Fibroblast of peridontal ligament (primary cell): ENCODE data around the gene RHOXF2.
"Not testable (repeated sequence)": the region's sequence is repeated elsewhere in the genome, so short reads cannot be mapped to it uniquely, and the experiment has no call there.

Experiments used
- DNase-seq: peaks from one replicate; pipeline ENCODE4 v3.0.0-alpha.2; 2010; ENCODE audit errors: extremely low read depth

The RHOXF2 gene, protein sequence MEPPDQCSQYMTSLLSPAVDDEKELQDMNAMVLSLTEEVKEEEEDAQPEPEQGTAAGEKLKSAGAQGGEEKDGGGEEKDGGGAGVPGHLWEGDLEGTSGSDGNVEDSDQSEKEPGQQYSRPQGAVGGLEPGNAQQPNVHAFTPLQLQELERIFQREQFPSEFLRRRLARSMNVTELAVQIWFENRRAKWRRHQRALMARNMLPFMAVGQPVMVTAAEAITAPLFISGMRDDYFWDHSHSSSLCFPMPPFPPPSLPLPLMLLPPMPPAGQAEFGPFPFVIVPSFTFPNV

DNA sequence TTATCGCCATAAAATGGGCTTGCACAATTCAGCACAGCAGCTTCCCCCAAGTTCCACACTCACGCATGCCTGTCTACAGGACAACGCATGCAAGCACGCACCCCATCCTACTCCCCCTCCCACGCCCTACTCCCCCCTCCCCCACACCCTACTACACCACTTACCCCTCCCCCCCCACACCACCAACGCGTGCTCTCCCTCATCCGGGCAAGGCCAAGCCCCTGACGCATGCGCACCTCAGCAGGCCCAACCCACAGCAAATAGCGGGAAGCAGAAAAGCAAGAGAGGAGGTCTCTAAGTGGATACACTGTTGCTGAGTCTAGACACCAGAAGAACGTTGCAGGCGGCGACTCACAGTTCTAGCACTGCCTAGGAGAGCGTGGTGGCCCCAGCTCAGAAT is at the start of gene RHOXF2:
RHOXF2 (plus strand) TSS at position 301 of the 400 bp plus-strand sequence. CDS start 138 bp downstream, outside the sequence.
- DNase-seq: not testable (repeated sequence)

DNA sequence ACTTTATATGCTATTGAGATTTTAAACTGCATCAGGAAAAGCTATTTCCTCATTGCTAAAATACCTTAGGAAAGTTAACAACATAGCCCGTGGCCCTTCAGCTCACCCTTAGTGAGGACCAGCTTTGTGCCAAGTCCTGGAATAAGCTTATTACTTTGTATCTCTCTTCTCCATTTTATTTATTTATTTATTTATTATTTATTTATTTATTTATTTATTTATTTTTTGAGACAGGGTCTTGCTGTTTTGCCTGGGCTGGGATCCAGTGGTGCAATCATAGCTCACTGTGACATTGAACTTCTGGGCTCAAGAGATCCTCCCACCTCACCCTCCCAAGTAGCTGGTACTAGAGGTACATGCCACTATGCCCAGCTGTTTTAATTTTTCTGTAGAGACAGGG is 49.0 kb upstream of the RHOXF2 start:
- no peak for DNase-seq

DNA sequence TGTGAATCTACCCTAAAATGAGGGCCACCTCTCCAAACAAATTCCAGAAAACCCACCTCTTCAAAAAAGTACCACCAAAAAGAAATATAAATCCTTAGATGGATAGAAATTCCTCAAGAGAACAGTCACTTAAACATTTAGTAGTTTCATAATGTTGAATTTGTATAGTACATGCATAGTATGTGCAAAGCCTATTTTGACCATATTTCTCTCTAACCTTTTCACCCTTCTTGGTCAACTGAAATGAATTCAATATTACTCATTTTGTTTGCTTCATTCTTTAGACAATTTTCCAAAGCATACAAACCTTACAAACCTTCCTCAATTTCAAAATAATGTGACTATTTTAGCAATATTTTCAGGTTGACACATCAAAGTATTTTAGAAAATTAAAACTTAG is 46.8 kb upstream of the RHOXF2 start:
- DNase-seq: no peak

DNA sequence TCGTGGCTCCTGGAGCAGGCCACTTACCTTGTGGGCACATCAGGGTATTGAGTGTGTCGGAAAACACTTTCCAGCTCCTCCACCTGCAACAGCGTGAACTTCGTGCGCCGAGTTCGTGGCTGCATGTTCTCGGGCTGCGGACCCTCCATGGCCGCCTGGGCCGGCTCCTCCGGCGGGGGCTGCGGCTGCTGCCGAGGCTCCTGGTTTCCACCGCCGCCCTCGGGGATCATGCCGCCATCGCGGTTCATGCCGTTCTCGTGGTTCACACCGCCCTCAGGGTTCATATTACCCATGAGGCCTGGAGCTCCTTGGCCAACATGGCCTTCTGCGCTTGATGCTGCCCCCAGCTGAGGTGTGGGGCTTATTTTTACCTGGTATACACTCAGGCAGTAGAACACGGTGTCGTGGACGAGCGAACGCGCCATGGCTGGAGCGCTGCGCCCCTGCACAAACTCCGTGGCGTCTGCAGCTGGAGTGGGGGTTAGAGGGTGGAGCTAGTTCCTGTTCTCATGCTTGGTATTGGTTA is 42.9 kb upstream of the RHOXF2 start, which contains the start of gene RHOXF1:
RHOXF1 (minus strand) TSS at position 476 of the 526 bp plus-strand sequence; CDS start at position 425, 51 bp downstream.
- no peak for DNase-seq

DNA sequence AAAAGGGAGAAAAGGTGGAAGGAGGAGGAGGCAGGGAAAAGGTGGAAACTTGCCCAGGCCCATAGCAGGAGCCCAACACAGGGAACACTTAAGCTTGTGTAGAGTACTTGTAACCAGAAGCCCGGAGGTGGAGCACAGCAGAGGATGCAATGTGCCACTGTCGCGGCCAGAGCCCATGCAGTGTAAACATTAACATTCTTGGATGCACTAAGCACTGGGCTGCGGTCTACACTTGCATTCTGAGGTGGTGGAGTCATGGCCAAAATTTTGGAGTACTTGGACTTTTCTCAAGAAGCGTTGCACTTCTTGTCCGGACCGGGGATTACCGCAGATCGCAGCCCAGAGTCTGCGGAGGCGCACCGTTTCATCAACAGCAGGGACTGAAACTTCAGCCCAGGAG is 38.2 kb upstream of the RHOXF2 start:
- DNase-seq: no peak

DNA sequence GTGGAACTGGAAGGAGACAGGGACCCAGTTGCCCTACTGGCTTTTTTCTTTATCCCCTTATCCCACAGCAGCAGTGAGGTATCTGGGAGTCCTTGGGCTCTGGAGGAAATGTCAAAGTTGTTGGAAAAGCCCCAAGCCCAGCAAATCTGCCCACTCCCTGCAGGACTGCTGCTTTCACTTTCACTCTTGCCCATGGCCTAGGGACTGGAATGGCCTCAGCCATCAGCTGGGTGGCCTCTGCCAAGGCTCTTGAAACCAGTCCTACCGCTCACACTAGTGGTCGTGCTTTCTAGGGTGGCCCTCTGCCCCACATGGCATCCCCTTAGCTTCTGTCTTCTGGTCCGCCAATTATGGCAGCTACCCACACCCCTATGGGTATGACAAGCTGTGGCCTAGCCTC is 33.0 kb upstream of the RHOXF2 start:
- DNase-seq: peak; percentile 2

DNA sequence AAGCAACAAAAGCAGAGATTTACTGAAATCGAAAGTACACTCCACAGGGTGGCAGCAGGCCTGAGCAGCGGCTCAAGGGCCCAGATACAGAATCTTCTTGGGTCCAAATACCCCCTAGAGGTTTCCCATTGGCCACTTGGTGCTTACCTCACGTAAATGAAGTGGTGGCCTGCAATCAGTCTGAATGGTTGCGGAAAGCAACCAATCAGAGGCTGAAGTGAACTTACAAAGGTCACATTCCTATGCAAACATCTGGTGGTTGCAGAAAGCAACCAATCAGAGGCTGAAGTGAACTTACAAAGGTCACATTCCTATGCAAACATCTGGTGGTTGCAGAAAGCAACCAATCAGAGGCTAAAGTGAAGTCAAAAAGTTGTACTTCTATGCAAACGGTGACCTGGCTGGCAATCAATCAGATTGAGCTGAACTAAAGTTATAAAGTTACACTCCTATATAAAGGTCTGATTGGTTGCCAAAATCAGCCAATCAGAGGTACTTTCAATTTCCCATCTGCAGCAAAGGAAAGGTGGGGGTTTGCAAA is 30.0 kb upstream of the RHOXF2 start:
- DNase-seq: not testable (repeated sequence)

DNA sequence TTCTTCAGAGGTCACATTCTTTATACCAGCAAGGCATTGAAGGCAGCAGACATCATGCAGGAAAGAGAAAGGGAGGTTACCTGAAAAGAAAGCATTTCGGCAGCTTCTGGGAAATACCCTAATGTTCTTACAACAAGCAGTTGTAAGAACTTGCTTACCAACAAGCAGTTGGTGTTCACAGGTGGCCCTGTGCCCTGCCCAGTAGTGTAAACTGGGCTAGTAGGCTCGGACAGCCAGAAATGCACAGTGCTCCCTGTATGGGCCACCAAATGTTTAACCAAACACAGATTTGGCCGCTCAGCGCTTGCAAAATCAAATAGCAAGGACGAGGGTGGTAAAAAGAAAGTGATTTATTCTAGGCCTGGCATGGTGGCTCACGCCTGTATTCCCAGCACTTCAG is 22.3 kb upstream of the RHOXF2 start:
- no peak for DNase-seq

DNA sequence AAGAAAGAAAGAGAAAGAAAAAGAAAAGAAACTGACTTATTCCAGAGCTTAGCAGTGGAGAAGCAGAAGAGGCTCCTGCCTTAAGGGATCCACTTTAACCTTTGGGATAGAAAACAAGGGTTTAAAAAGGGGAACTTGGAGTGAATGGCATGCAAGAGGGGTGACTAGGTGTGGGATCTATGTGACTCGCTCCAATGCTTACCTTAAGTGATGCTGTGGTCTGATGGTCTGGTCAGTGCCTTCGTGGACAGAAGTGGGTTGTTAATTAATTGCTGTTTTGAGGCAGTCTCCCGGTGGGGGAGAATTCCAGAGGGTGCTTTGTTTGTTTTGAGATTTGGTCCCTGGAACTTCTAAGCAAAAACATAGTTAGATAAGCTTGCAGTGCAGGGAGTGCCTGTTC is 21.6 kb upstream of the RHOXF2 start:
- no peak for DNase-seq

DNA sequence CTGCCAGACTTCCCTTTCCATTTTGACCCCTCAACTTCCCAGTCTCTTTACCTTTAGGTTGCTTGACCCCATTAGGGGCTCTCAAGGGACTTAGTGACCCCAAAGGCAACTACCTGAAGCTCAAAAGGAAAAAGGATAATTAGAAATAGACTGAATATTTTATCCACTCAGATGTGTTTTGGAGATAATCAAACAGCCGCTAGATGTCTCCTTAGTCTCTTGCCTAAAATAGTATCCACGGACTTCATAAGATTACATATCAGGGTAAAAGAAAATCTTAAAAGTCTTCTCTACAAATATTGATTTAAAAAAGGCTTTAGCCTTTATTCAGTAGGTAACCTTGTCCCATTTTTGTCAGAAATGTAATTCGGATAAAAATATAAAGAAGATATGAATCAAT is 21.0 kb upstream of the RHOXF2 start:
- DNase-seq: no peak

DNA sequence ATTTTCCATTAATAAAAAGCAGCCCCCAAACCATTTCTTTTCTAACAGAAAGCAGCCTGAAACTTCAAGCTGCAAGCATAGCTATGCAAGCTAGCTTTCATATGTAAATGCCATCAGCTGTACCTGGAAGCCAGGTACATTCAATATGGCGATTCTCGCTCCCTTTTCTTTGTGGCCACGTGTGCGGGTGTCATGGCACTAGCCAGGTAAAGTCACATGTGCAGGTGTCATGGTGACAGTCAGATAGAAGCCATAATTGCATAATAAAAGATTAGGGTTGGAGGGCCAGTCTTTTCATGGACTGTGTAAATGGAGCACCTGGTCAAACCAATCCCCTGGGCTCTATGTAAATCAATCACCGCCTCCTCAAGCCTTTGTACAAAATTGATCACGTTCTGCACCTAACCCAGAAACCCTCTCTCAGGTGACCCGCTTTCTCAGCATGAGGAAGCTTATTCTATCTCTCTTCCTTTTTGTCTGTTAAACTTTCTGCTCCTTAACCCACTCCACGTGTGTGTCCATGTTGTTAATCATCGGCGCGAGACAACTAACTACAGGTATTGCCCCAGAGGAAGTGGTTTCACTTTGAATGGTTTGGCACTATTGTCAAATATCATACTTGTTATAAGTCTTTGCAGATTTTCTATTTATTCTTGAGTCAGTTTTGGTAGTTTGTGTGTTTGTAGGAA is 18.0 kb upstream of the RHOXF2 start:
- DNase-seq: no peak

DNA sequence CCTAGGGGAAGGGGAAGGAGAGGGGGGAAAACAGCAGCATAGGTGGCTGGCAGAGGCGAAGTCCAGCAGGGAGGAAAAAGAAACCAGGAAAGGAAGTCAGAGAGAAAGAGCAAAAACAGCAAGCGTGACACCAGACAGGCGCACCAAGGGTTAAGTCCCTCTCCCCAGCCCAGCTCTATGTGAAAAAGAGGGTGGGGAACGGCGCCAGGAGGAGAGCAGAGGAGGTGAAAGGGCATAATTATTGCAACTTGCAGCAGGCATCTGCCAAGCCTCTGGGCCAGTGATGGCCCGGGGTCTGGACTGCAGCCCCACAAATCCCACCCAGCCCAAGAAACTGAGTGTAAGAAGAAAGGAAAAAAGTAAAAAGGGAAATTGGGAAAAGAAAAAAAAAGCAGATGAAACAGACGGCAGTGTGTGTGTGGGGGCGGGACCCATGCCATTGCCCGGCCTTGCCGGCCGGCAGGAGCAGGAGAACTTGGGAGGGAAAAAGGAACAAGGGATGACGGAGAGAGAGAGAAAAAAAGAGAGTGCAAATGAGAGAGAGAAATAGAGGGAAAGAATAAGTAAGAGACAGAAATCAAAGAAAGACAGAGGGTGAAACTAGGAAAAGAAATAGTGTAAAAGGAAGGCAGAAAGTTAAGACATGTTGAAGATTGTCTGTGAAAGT is 14.1 kb upstream of the RHOXF2 start:
- no peak for DNase-seq

DNA sequence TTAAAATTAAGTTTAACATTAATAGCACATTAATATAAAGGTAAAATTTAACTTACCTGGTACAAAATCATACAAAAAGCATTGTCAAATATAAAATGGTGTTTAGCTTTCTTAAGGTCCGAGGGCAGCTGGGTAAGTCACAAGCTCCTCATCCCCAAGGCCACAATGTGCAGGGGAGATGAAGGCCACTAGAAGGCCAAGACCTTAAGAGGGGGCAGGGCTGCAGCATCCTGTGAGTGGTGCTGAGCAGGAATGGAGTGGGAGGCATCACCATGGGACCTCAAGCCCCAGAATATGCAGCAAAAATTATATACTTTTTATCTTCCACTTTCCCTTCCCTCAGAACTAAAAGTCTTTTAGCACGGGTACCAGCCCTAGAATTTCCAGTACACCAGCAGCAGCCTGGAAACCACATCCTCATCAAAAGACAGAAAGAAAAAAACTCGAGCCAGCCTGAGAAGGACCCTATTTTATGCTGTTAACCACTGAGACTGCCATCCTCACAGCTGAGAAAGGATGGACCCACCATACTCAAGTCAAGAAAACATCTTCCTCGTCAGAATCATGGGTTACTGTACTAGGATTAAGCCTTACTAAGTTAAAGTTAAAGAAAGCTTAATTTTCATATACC is 13.0 kb upstream of the RHOXF2 start:
- no peak for DNase-seq

DNA sequence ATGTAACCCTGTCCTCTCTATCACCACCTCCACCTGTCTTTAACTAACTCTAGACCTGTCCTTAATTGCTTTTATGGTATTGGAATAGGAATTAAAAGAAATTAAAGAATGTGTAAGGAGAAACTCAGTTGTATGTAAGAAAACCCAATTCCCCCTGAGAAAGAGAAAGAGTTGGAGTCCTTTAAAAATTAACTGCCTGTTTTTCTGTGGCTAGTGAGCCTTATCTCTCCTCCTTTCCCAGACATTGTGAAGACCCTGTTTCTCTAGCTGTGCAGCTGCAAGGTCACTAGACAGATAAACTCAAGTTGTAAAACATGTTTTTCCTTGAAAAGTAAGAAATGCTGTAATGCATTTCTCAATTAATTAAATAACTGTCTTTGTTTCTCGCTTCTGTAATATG is 12.1 kb upstream of the RHOXF2 start:
- not testable (repeated sequence) for DNase-seq

DNA sequence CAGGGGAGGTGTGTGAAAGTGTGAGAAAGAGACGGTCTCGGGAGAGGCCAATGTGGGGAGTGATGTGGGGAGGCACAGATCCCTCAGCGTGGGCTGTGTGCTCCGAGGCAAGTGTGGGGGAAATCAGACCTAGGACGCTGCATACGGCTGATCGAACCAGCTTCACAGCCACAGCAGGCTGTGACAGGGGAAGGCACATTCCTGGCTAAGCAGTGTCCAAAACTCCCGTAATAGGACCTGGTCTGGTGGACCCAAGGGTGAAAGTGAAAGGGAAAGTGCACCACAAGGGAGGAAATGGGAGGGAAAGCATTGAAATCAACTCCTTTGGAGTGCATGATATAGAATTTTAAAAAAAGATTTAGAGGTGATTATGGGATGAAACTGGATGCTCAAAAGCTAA is 10.9 kb upstream of the RHOXF2 start:
- no peak for DNase-seq

DNA sequence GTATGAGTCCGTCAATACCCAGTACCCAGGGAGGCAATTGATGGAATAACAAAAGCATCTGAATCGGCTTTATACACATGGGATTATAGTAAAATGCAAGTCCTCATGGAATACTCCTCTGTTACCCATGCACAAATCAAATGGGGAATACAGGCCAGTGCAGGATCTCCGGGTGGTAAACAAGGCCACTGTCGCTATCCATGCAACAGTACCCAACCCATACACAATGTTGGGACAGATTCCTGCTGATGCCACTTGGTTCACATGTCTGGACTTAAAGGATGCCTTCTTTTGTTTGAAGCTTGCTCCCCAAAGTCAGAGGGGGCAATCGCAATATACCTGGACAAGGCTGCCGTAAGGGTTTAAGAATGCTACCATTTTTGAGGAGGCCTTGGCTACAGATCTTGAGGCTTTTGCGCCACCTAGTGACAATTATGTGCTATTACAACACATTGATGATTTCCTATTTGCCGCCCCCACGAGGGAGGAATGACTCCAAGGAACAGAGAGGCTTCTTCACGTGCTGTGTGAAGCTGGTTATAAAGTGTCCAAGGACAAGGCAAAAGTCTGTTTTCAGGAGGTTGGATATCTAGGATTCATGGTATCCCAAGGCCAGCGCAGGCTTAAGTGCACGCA is 8.2 kb upstream of the RHOXF2 start:
- DNase-seq: not testable (repeated sequence)

DNA sequence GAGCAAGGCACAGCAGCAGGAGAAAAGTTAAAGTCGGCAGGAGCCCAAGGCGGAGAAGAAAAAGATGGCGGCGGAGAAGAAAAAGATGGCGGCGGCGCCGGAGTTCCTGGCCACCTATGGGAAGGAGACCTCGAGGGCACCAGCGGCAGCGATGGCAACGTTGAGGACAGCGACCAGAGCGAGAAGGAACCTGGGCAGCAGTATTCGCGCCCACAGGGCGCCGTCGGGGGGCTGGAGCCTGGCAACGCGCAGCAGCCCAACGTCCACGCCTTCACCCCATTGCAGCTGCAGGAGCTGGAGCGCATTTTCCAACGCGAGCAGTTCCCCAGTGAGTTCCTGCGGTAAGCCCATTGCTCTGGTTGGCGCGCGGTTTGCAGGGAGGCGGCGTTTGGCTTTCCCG is 673 bp downstream of the RHOXF2 start:
- DNase-seq: not testable (repeated sequence)

DNA sequence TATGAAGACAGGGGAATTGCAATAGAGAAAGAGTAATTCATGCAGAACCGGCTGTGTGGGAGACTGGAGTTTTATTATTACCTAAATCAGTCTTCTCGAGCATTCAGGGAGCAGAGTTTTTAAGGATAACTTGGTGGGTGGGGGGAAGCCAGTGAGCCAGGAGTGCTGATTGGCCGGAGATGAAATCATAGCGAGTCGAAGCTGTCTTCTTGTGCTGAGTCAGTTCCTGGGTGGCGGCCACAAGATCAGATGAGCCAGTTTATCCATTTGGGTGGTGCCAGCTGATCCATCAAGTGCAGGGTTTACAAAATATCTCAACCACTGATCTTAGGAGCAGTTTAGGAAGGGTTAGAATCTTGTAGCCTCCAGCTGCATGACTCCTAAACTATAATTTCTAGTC is 34.8 kb downstream of the RHOXF2 start:
- DNase-seq: not testable (repeated sequence)

DNA sequence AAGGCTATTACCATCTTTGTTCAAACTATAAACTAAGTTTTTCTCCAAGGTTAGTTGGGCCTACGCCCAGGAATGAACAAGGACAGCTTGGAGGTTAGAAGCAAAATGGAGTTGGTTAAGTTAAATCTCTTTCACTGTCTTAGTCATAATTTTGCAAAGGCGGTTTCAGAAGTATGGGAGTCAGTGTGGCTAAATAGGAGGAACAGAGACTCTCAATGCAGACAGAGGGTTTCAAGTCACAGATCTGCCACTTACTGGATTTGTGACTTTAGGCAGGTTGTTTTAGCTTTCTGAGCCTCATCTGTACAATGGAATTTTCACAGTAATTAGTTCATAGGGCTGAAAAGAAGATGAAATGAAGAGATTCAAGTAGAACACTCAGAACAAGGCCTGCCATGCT is 35.3 kb downstream of the RHOXF2 start:
- DNase-seq: not testable (repeated sequence)

DNA sequence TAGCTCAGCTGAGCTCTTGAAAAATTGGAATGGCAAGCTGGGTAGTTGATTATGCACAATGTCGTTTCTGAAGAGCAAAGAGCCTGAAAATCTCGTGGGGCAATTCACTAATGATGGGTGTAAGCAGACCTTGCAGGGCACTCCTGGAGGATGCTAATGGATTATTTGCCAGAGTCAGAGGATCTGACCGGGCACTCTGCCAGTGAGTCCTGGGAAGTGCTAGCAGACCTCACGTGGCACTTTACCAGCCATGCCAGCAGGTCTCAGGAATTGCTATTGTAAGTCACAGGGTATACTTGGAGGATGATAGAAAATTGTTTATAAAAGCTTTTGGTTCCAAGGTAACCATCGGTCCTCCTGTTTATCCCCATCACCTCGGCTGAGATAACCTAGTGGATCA is 37.4 kb downstream of the RHOXF2 start:
- DNase-seq: not testable (repeated sequence)

DNA sequence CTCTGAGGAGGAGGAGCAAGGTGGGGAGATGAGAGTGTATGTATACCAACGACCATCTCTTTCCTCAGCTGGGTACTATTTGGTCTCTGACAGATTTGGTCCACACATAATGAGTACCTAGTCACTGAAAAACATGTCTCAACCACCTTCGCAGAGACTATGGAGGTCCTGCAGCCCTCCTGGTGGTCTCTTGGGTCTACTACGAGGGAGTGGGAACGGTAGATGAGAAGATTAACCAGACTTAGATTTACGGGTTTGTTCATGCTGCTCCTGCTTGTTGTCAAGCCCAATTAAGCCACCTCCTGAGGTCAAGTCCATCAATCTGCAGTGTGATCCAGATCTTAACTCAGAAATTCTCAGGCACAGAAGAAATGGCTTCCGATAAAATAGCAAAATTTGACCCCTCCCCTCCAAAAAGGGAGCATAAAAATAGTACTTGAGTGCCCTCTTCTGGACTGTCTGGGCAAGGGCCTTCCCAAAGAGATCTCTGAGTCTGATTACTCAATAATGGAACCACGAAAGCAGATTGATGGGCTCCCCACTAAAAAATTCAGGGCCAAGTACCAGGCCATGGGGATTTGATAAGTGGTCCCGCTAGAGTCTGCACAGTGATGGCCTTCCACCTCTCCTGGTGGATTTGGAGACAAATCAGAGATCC is 38.3 kb downstream of the RHOXF2 start:
- not testable (repeated sequence) for DNase-seq
